Transverse colon (tissue), 3 donors: ENCODE results near the gene DENND2A.

Source experiments
- POLR2A ChIP-seq: fragments of 450-650 bp; IDR thresholded peaks from one replicate; pipeline ENCODE4 v1.6.1; 2016; ENCODE audit warnings: antibody characterized with exemption, mild to moderate bottlenecking, moderate library complexity
- POLR2AphosphoS5 ChIP-seq, 3 donors: sonication (generic); formaldehyde crosslinking; IDR thresholded peaks; one replicate each; pipeline ENCODE4 v1.6.1; 2016; ENCODE audit warnings: antibody characterized with exemption in 3 of 3

- TF ChIP-seq POLR2A: no peak
- no peak for TF ChIP-seq POLR2AphosphoS5 (IDR thresholded peaks at IDR 0.05)
Measured at GRCh38 chr7:140637400-140637799, 3.2 kb downstream of the DENND2A start.
